ENCODE measurements around the gene CHST8. TPM values are rescaled to one million over a fixed set of nuclear protein-coding genes. Genes with fewer than 3 reads are reported as not detected.

Gene CHST8
- total RNA-seq, 1 experiment from 2014 or later: not detected

DNA sequence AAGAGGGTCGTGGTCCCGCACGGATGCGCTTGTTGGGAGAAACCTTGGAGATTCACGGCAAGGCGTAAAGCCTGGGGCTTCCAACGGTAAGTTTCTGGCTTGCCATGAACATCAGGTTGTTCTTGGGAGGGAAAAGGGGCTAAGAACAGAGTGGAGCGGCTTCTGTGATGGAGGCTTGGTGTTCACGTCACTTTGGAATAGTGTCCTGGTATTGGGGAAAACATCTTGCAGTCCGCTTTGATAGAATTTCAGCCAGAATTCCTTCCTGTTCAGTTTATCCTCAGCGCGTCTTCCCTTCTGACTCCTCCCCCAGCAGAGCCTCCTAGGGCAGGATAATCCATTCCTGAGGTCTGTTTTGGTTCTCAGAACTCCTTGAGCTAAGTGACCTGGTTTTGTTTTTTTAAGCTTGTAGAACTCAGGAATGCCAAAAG is 176.9 kb downstream of the CHST8 start:
- POLR2A ChIA-PET (ENCODE audit: unreplicated experiment): no interaction called here
- intact Hi-C loops (cut with micrococcal nuclease; ENCODE audit: unreplicated experiment): loop anchor here (5.0 kb wide), 2 partner anchors 199 to 339 kb away; no protein-coding TSS in a partner anchor
- BruUV-seq (replicated peaks): no TSS peak

DNA sequence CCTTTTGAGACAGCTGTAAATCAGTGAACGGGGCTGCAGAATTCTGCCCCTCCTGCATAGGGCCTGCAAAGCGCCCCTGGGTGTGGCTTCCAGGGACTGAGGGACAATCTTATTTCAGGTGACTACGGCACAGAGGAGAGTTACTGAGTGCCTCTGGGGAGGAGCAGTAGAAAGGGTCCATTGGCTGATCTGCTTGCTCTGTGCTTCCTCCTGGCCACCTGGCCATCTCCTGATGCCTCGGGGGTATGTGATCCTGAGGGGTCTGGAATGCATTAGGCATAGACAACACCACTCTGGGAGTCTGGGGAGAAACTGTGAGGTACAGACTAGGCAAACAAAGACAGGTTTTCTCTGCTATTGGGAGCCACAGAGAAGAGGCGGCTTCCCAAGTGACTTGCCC is 177.7 kb downstream of the CHST8 start:
- CTCF ChIA-PET: no interaction called here
- Histone ChIP-seq H3K9me3 (ENCODE audit: insufficient read depth, low read depth) (no peaks in the 10 kb centered on the region), H3K27ac (no peak overlapping the region), H2AFZ (no peak overlapping the region), H3K4me1 (replicated peaks; ENCODE audit: insufficient read depth) (0 out of 2 replicates have a peak, but pooled peaks cover 6% of the 10 kb centered on the region), H4K20me1 (ENCODE audit: insufficient read depth) (no peaks in the 10 kb centered on the region), H3K27me3 (ENCODE audit: insufficient read depth, low read depth) (no peaks in the 10 kb centered on the region), H3K4me3 (no peak overlapping the region), H3F3A (ENCODE audit: insufficient read depth, low read depth) (peaks cover 4% of the 10 kb centered on the region; the same call in 1 of the 2 replicates), H3K4me2 (no peak overlapping the region), H3K79me2 (ENCODE audit: low read depth) (no peaks in the 10 kb centered on the region), H3K36me3 (ENCODE audit: low read depth) (peaks cover 11% of the 10 kb centered on the region; the same call in 1 of the 2 replicates), H3K9me2 (ENCODE audit: insufficient read depth) (no peaks in the 10 kb centered on the region)
- DNase-seq: no peak
- TF ChIP-seq, protein P1, sequence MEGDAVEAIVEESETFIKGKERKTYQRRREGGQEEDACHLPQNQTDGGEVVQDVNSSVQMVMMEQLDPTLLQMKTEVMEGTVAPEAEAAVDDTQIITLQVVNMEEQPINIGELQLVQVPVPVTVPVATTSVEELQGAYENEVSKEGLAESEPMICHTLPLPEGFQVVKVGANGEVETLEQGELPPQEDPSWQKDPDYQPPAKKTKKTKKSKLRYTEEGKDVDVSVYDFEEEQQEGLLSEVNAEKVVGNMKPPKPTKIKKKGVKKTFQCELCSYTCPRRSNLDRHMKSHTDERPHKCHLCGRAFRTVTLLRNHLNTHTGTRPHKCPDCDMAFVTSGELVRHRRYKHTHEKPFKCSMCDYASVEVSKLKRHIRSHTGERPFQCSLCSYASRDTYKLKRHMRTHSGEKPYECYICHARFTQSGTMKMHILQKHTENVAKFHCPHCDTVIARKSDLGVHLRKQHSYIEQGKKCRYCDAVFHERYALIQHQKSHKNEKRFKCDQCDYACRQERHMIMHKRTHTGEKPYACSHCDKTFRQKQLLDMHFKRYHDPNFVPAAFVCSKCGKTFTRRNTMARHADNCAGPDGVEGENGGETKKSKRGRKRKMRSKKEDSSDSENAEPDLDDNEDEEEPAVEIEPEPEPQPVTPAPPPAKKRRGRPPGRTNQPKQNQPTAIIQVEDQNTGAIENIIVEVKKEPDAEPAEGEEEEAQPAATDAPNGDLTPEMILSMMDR (conservative IDR thresholded peaks at IDR 0.05): no peak
- no peak for TF ChIP-seq EZH2 (IDR thresholded peaks at IDR 0.05; ENCODE audit: low read depth)
- intact Hi-C loops (cut with micrococcal nuclease; ENCODE audit: unreplicated experiment): loop anchor here (5.0 kb wide), 2 partner anchors 198 to 338 kb away; no protein-coding TSS in a partner anchor
- BruUV-seq (replicated peaks): no TSS peak
- POLR2A ChIA-PET (ENCODE audit: unreplicated experiment): no interaction called here

More for the DNA sequence above, 176.9 kb downstream of the CHST8 start:
- Histone ChIP-seq H3K27ac (no peak overlapping the region), H3K79me2 (ENCODE audit: low read depth) (no peaks in the 10 kb centered on the region), H3K4me3 (no peak overlapping the region), H3K9me2 (ENCODE audit: insufficient read depth) (no peaks in the 10 kb centered on the region), H3K4me2 (no peak overlapping the region), H2AFZ (no peak overlapping the region), H4K20me1 (ENCODE audit: insufficient read depth) (no peaks in the 10 kb centered on the region), H3F3A (ENCODE audit: insufficient read depth, low read depth) (peaks cover 4% of the 10 kb centered on the region; the same call in 1 of the 2 replicates), H3K36me3 (ENCODE audit: low read depth) (peaks cover 11% of the 10 kb centered on the region; the same call in 1 of the 2 replicates), H3K27me3 (ENCODE audit: insufficient read depth, low read depth) (no peaks in the 10 kb centered on the region), H3K9me3 (ENCODE audit: insufficient read depth, low read depth) (no peaks in the 10 kb centered on the region), H3K4me1 (replicated peaks; ENCODE audit: insufficient read depth) (0 out of 2 replicates have a peak, but pooled peaks cover 6% of the 10 kb centered on the region)
- CTCF ChIA-PET: no interaction called here
- TF ChIP-seq EZH2 (IDR thresholded peaks at IDR 0.05; ENCODE audit: low read depth): no peak
- TF ChIP-seq, protein P1 (conservative IDR thresholded peaks at IDR 0.05): no peak
- no peak for DNase-seq

DNA sequence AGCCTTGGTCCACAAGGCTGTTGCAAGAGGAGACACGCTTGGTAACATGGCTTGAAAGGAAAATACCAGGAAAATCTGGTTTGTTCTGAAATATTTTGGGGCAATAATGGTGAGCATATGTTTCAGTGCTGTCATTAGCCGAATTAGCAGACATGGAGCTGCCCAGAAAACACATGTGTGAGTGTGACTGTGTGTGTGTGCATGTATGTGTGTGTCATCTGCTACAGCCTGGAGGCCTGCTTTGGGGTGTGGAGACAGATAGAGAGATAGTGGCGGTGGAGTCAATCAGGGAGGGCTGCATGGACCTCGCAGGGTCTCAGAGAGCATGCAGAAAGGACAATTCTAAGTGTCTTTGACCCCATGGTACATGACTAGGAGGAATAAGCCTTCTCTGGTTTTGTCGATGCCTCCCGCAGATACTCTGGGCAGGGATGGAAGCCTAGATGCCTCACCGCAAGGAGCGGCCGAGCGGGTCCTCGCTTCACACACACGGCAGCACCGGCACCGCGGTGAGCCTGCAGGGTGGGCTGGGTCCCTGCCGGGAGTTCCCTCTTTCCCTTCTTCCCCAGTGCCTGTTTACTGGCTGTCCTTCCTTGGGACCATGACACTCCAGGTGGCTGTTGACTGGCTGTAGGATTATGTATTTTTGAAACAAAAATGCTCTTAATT is 178.4 kb downstream of the CHST8 start:
- Histone ChIP-seq H3K79me2 (ENCODE audit: low read depth) (no peaks in the 10 kb centered on the region), H3K27ac (no peak overlapping the region), H3K9me2 (ENCODE audit: insufficient read depth) (no peaks in the 10 kb centered on the region), H3K27me3 (ENCODE audit: insufficient read depth, low read depth) (no peaks in the 10 kb centered on the region), H3K4me2 (no peak overlapping the region), H4K20me1 (ENCODE audit: insufficient read depth) (0 out of 2 replicates have a peak, but pooled peaks cover 7% of the 10 kb centered on the region), H3K36me3 (ENCODE audit: low read depth) (peaks cover 11% of the 10 kb centered on the region; the same call in 1 of the 2 replicates), H3F3A (ENCODE audit: insufficient read depth, low read depth) (peaks cover 4% of the 10 kb centered on the region; the same call in 1 of the 2 replicates), H3K4me1 (replicated peaks; ENCODE audit: insufficient read depth) (no peaks in the 10 kb centered on the region), H2AFZ (no peak overlapping the region), H3K9me3 (ENCODE audit: insufficient read depth, low read depth) (no peaks in the 10 kb centered on the region), H3K4me3 (no peak overlapping the region)
- intact Hi-C loops (cut with micrococcal nuclease; ENCODE audit: unreplicated experiment): no loop called here
- DNase-seq: no peak
- no TSS peak for BruUV-seq (replicated peaks)
- POLR2A ChIA-PET (ENCODE audit: unreplicated experiment): no interaction called here
- TF ChIP-seq EZH2 (IDR thresholded peaks at IDR 0.05; ENCODE audit: low read depth): no peak
- TF ChIP-seq, protein P1 (conservative IDR thresholded peaks at IDR 0.05): no peak
- CTCF ChIA-PET: no interaction called here
